ENCODE measurements around the gene SH3RF2.

The SH3RF2 gene

GRCh38 chr5:145906401-145906800, 30.0 kb upstream of the SH3RF2 start:
- Histone ChIP-seq H3K4me1 (ENCODE audit: control insufficient read depth, insufficient read depth, low read length) (0 out of 2 replicates have a peak, but pooled peaks cover 4% of the 10 kb centered on the region), H3K9ac (ENCODE audit: low read depth, low read length) (no peak overlapping the region), H3K36me3 (ENCODE audit: control insufficient read depth, insufficient read depth, low read length) (no peaks in the 10 kb centered on the region), H3K9me3 (ENCODE audit: control insufficient read depth, insufficient read depth, low read length) (no peaks in the 10 kb centered on the region), H3K27me3 (ENCODE audit: control insufficient read depth, insufficient read depth, low read length) (no peaks in the 10 kb centered on the region), H3K27ac (ENCODE audit: low read depth, low read length) (no peak overlapping the region), H3K4me3 (ENCODE audit: low read depth, low read length) (no peak overlapping the region)

GRCh38 chr5:145908206-145908960, 28.0 kb upstream of the SH3RF2 start:
- Histone ChIP-seq H3K4me1 (ENCODE audit: control insufficient read depth, insufficient read depth, low read length) (0 out of 2 replicates have a peak, but pooled peaks cover 4% of the 10 kb centered on the region), H3K27me3 (ENCODE audit: control insufficient read depth, insufficient read depth, low read length) (no peaks in the 10 kb centered on the region), H3K9ac (ENCODE audit: low read depth, low read length) (no peak overlapping the region), H3K9me3 (ENCODE audit: control insufficient read depth, insufficient read depth, low read length) (no peaks in the 10 kb centered on the region), H3K36me3 (ENCODE audit: control insufficient read depth, insufficient read depth, low read length) (no peaks in the 10 kb centered on the region), H3K27ac (ENCODE audit: low read depth, low read length) (no peak overlapping the region), H3K4me3 (ENCODE audit: low read depth, low read length) (no peak overlapping the region)

DNA sequence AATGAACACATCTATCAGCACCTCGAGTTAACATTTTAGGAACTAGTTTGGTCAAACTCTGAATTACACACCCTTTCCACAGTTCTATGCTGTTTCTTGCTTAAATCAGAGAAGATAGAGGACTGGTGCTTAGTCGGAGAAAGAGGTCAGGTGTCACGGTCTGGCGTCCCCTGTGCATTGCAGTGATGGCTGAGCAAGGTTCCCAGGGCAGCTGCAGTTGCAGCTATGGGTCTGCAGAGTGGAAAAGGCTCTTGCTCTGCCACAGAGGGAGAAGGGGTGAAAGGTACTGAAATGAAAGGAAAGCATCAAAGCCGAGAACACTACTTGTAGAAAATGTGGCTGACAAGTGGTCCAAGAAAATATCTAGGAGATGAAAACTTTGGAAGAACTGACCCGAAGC, 25.2 kb upstream of the SH3RF2 start:
- H3K36me3 ChIP-seq (ENCODE audit: control insufficient read depth, insufficient read depth, low read length): no peaks in the 10 kb centered on the region
- no peak overlapping the region for H3K27ac ChIP-seq (ENCODE audit: low read depth, low read length)
- H3K9me3 ChIP-seq (ENCODE audit: control insufficient read depth, insufficient read depth, low read length): no peaks in the 10 kb centered on the region
- H3K9ac ChIP-seq (ENCODE audit: low read depth, low read length): no peak overlapping the region
- H3K27me3 ChIP-seq (ENCODE audit: control insufficient read depth, insufficient read depth, low read length): no peaks in the 10 kb centered on the region
- 0 out of 2 replicates have a peak, but pooled peaks cover 4% of the 10 kb centered on the region for H3K4me1 ChIP-seq (ENCODE audit: control insufficient read depth, insufficient read depth, low read length)
- H3K4me3 ChIP-seq (ENCODE audit: low read depth, low read length): no peak overlapping the region

- no peak overlapping the region for H3K4me3 ChIP-seq (ENCODE audit: low read depth, low read length)
- 0 out of 2 replicates have a peak, but pooled peaks cover 4% of the 10 kb centered on the region for H3K4me1 ChIP-seq (ENCODE audit: control insufficient read depth, insufficient read depth, low read length)
- no peaks in the 10 kb centered on the region for H3K27me3 ChIP-seq (ENCODE audit: control insufficient read depth, insufficient read depth, low read length)
- no peak overlapping the region for H3K27ac ChIP-seq (ENCODE audit: low read depth, low read length)
- no peaks in the 10 kb centered on the region for H3K36me3 ChIP-seq (ENCODE audit: control insufficient read depth, insufficient read depth, low read length)
- no peak overlapping the region for H3K9ac ChIP-seq (ENCODE audit: low read depth, low read length)
- no peaks in the 10 kb centered on the region for H3K9me3 ChIP-seq (ENCODE audit: control insufficient read depth, insufficient read depth, low read length)
These were observed 24.4 kb upstream of the SH3RF2 start for GRCh38 chr5:145912019-145912418.

DNA sequence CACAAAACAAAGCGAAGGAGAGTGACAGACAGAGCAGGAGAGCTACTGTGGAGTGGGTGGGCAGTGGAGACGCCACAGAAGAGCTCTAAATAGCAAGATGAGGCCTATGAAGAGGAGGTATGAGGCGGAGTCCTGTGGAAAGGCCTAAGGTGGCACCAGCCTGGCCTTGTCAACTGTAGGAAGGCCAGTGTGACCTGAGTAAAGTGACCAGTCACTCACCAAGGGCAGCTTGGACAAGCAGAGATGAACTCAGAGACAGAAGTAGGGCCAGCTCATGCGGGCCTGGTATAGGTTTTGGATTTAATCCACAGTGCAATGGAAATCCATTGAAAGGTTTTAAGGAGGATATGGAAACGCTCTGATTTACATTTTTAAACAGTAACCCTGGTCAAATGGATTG, 23.8 kb upstream of the SH3RF2 start:
- Histone ChIP-seq H3K9ac (ENCODE audit: low read depth, low read length) (no peak overlapping the region), H3K36me3 (ENCODE audit: control insufficient read depth, insufficient read depth, low read length) (no peaks in the 10 kb centered on the region), H3K4me3 (ENCODE audit: low read depth, low read length) (no peak overlapping the region), H3K27me3 (ENCODE audit: control insufficient read depth, insufficient read depth, low read length) (no peaks in the 10 kb centered on the region), H3K27ac (ENCODE audit: low read depth, low read length) (no peak overlapping the region), H3K4me1 (ENCODE audit: control insufficient read depth, insufficient read depth, low read length) (0 out of 2 replicates have a peak, but pooled peaks cover 4% of the 10 kb centered on the region), H3K9me3 (ENCODE audit: control insufficient read depth, insufficient read depth, low read length) (no peaks in the 10 kb centered on the region)

GRCh38 chr5:145913701-145914100, 22.7 kb upstream of the SH3RF2 start:
- Histone ChIP-seq H3K9me3 (ENCODE audit: control insufficient read depth, insufficient read depth, low read length) (no peaks in the 10 kb centered on the region), H3K36me3 (ENCODE audit: control insufficient read depth, insufficient read depth, low read length) (no peaks in the 10 kb centered on the region), H3K9ac (ENCODE audit: low read depth, low read length) (no peak overlapping the region), H3K27ac (ENCODE audit: low read depth, low read length) (no peak overlapping the region), H3K4me3 (ENCODE audit: low read depth, low read length) (no peak overlapping the region), H3K27me3 (ENCODE audit: control insufficient read depth, insufficient read depth, low read length) (no peaks in the 10 kb centered on the region), H3K4me1 (ENCODE audit: control insufficient read depth, insufficient read depth, low read length) (peaks cover under 1% of the 10 kb centered on the region; the same call in 1 of the 2 replicates)

GRCh38 chr5:145915970-145916638, 20.3 kb upstream of the SH3RF2 start:
- H3K36me3 ChIP-seq (ENCODE audit: control insufficient read depth, insufficient read depth, low read length): no peaks in the 10 kb centered on the region
- peak overlapping the region; percentile 5 for H3K27ac ChIP-seq (ENCODE audit: low read depth, low read length)
- H3K4me1 ChIP-seq (ENCODE audit: control insufficient read depth, insufficient read depth, low read length): peaks cover 10% of the 10 kb centered on the region
- no peaks in the 10 kb centered on the region for H3K27me3 ChIP-seq (ENCODE audit: control insufficient read depth, insufficient read depth, low read length)
- H3K4me3 ChIP-seq (ENCODE audit: low read depth, low read length): no peak overlapping the region
- H3K9ac ChIP-seq (ENCODE audit: low read depth, low read length): no peak overlapping the region
- no peaks in the 10 kb centered on the region for H3K9me3 ChIP-seq (ENCODE audit: control insufficient read depth, insufficient read depth, low read length)

GRCh38 chr5:145917288-145917687, 19.1 kb upstream of the SH3RF2 start:
- Histone ChIP-seq H3K27ac (ENCODE audit: low read depth, low read length) (no peak overlapping the region), H3K9me3 (ENCODE audit: control insufficient read depth, insufficient read depth, low read length) (no peaks in the 10 kb centered on the region), H3K9ac (ENCODE audit: low read depth, low read length) (no peak overlapping the region), H3K27me3 (ENCODE audit: control insufficient read depth, insufficient read depth, low read length) (no peaks in the 10 kb centered on the region), H3K4me1 (ENCODE audit: control insufficient read depth, insufficient read depth, low read length) (peaks cover 10% of the 10 kb centered on the region), H3K36me3 (ENCODE audit: control insufficient read depth, insufficient read depth, low read length) (no peaks in the 10 kb centered on the region), H3K4me3 (ENCODE audit: low read depth, low read length) (no peak overlapping the region)

GRCh38 chr5:145918397-145918796, 18.0 kb upstream of the SH3RF2 start:
- Histone ChIP-seq H3K4me1 (ENCODE audit: control insufficient read depth, insufficient read depth, low read length) (peaks cover 10% of the 10 kb centered on the region), H3K9ac (ENCODE audit: low read depth, low read length) (no peak overlapping the region), H3K36me3 (ENCODE audit: control insufficient read depth, insufficient read depth, low read length) (no peaks in the 10 kb centered on the region), H3K4me3 (ENCODE audit: low read depth, low read length) (no peak overlapping the region), H3K9me3 (ENCODE audit: control insufficient read depth, insufficient read depth, low read length) (no peaks in the 10 kb centered on the region), H3K27me3 (ENCODE audit: control insufficient read depth, insufficient read depth, low read length) (no peaks in the 10 kb centered on the region), H3K27ac (ENCODE audit: low read depth, low read length) (no peak overlapping the region)

- Histone ChIP-seq H3K9me3 (ENCODE audit: control insufficient read depth, insufficient read depth, low read length) (no peaks in the 10 kb centered on the region), H3K27ac (ENCODE audit: low read depth, low read length) (no peak overlapping the region), H3K27me3 (ENCODE audit: control insufficient read depth, insufficient read depth, low read length) (no peaks in the 10 kb centered on the region), H3K4me1 (ENCODE audit: control insufficient read depth, insufficient read depth, low read length) (peaks cover 11% of the 10 kb centered on the region), H3K4me3 (ENCODE audit: low read depth, low read length) (no peak overlapping the region), H3K36me3 (ENCODE audit: control insufficient read depth, insufficient read depth, low read length) (no peaks in the 10 kb centered on the region), H3K9ac (ENCODE audit: low read depth, low read length) (no peak overlapping the region)
These were observed 17.0 kb upstream of the SH3RF2 start for GRCh38 chr5:145919413-145919812.

DNA sequence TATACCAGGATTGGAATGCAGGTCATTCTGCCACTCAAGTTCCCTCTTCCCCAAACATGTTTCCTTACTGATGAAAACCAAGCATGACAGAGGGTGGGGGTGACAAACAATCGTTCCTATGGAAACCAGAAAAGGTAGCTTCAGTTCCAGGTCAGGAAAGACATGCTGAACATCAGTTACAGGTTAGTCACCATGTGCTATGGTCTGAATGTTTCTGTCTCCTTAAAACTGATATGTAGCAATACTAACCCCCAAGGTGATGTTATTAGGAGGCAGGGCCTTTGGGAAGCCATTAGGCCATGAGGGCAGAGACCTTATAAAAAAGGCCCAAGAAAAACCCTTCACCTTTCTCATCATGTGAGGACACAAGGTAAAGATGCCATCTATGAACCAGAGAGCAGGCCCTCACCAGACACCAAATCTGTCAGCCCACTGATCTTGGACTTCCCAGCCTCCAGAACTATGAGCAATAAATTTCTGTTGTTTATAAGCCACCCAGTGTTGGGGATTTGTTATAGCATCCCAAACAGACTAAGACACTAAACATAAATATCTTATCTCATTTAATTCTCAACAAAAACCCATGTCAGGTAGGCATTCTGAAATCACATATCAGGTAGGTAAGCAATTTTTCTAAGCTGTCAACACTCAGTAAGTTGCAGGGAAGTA, 15.7 kb upstream of the SH3RF2 start:
- no peaks in the 10 kb centered on the region for H3K27me3 ChIP-seq (ENCODE audit: control insufficient read depth, insufficient read depth, low read length)
- H3K9ac ChIP-seq (ENCODE audit: low read depth, low read length): no peak overlapping the region
- H3K36me3 ChIP-seq (ENCODE audit: control insufficient read depth, insufficient read depth, low read length): no peaks in the 10 kb centered on the region
- H3K9me3 ChIP-seq (ENCODE audit: control insufficient read depth, insufficient read depth, low read length): no peaks in the 10 kb centered on the region
- no peak overlapping the region for H3K4me3 ChIP-seq (ENCODE audit: low read depth, low read length)
- peaks cover 24% of the 10 kb centered on the region for H3K4me1 ChIP-seq (ENCODE audit: control insufficient read depth, insufficient read depth, low read length)
- no peak overlapping the region for H3K27ac ChIP-seq (ENCODE audit: low read depth, low read length)

Measured in HUES48 (cell line).